Head of caudate nucleus (tissue), 42 donors: ENCODE data around the gene SLC18B1.

Source experiments
- DNase-seq, 42 donors: peaks; one replicate each; pipeline versions ENCODE4 v3.0.0 to v3.0.0-alpha.2; 2020 to 2021; ENCODE audit warnings: mixed read lengths in 7 of 42
- intact Hi-C: fragments of 100-400 bp; cut with DNase I; formaldehyde crosslinking; loops from one replicate; pipeline ENCODE4 v1.15.0; 2022

Gene SLC18B1

DNA sequence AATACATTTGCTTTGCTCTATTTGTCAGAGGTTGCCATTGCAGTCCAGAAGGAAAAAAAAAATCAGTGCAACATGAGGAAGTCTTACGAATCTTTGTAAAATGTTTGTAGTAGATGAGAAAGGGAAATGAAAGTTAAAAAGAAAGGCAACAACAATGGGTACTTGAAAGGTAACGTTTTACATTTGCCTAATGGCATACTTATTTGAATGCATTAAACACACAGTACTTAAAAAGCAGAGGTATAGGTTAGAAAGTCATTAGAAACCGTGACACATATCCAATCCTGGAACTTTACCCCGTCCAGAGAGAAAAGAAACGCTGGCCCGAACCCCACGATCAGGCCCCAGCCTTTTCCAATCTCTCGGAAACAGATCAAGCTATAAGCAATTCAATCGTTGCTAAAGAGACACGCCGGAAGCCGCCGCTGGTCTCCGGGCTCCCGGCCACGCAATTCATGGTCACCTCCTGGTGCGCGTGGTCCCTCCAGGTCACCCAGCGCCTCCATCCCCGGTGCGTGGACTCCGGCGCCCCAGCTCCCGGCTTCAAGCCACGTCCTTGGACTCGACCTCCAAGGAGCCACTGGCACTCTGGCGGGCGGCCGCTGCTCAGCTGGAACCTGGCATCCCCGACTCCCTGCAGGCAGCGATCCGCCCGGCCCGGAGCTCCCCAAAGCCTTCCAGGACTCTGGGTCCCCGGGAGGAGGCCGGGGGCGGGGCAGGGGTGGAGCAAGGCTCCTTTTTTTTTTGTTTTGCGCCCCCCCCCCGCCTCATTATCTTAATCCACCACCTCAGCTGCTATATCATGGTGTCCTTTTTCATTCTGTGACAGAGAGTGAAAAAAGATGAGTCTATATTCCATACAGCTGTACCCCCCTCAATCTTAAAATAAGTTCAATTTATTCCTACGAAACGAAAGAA lies at the start of gene SLC18B1:
TSS of gene SLC18B1 (minus strand) at position 687 of the 918 bp plus-strand sequence. CDS start at position 506, 181 bp downstream.
- intact Hi-C loops: no loop called here
- peak; percentile 35 to 86 (median 74) for DNase-seq

DNA sequence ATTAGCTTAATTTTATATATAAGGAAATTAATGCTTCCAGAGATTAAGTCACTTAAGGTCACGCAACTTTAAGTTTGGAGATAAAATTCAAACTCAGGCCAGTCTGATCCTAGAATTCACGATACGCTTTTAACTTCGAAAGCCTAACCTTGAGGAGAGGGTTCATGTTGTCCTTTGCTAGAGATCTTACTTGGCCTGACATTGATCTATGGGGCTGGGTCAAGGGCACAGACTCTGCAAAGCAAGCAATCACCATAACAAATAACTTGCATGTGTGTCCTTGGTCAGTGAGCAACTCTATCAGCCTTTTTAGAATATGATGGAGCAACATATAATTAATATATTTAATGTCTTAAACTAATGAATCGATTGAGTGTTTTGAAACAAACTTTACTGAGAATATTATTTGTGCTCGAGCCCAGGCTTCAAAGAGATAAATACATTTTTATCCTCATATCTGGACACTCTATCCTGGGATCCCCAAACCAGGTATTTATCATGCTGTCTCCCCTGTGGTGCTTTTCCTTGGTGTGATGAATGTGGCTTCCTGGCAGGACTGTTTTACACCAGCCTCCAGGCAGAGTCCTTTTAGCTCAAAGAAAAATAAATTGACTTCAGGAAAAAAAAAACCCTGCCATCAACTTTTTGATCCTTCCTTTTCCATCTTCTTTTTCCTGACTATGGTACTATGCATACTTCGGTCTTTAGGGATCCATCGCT lies 45.0 kb upstream of the SLC18B1 start:
- no peak for DNase-seq
- intact Hi-C loops: no loop called here

DNA sequence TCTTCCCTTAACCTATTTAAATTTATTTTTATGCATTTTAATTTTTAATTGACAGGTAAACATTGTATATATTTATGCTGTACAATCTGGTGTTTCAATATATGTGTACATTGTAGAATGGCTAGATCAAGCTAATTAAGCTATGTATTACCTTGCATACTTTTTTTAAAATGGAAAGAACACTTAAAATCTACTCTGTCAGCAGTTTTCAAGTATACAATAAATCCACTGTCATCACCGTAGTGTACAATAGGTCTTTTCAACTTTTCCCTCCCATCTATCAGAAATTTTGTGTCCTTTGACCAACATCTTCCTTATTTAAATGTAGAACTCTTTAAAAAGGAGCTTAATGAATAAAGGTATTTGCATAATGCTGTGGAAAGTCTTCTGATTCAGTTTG lies 43.5 kb upstream of the SLC18B1 start:
- intact Hi-C loops: no loop called here
- no peak for DNase-seq

DNA sequence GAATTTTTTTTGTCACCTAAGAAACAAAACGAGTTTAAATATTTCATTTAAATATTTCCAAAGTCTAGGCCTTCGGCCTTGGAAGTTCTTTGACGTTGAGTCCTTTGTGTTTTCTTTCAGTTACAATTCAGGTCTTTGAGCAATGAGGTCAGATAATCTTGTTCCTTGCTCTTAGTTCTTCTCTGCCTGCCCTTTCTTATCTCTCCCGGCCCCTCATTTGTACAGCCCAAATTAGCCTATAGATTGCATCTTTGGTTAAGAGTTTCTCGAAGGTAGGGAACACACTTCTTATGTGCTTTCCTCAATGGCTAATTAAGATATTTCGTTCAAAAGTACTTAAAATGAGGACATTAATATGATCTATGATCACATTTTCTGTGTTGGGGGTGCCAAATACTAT lies 34.5 kb upstream of the SLC18B1 start:
- DNase-seq: no peak
- intact Hi-C loops: loop anchor here (10.0 kb wide), 2 partner anchors 682 to 722 kb away; no protein-coding TSS in a partner anchor

DNA sequence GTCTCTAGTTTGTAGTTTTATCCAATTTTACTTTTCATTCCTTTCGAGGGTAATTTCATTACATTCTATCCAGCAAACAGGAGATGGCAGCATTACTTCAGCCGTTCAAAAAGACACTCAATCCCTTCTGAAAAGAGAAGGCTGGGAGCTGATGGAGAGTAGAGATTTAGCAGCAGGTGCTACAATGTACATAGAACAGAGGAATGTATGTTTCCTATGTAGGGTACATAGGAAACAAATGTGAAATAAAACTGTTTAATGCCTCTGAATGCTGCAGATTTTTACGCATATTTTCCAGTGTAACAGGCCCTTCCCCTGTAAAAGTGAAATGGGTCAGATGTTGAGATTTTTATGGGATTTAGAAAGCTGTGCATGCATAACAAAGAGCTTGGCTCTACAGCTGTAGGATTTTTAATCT lies 31.9 kb upstream of the SLC18B1 start:
- intact Hi-C loops: loop anchor here (10.0 kb wide), 2 partner anchors 684 to 724 kb away; no protein-coding TSS in a partner anchor
- DNase-seq: peak in 17 of 42 donors; percentile 17 to 75 (median 48)

DNA sequence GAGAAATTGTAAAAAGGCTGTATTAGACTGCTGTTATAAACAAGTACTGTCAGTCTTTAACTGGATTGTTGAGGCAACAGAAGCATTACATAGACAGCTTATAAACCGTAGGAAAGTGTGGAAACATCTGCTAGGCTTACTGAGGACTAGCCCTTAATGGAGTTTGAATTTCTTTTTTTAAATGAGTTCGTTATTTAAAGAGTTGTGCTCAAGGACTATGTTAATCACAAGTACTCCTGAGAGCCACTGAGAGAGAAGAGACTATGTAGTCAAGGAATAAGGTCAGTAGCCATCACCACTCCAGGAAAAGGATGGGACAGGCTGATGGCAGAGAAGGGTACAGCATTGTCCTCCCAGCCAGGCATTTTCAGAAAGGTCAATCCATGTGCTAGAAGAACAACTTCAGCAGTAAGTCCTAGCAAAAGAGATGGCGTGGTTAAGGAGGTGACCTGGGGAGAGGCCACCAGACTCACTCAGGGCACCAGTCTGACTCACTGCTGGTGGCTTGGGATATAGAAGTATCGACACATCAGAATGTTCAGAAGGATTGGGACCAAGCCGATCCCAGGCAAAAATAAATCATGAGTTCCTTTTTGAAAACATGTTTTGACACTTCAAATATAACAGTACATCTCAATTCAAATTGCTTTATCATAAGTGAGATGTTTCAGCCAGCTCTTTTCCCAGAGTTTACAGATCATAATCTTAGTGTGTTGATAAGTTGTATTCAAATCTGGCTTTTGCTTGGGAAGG lies 22.4 kb upstream of the SLC18B1 start:
- no peak for DNase-seq
- intact Hi-C loops: no loop called here

DNA sequence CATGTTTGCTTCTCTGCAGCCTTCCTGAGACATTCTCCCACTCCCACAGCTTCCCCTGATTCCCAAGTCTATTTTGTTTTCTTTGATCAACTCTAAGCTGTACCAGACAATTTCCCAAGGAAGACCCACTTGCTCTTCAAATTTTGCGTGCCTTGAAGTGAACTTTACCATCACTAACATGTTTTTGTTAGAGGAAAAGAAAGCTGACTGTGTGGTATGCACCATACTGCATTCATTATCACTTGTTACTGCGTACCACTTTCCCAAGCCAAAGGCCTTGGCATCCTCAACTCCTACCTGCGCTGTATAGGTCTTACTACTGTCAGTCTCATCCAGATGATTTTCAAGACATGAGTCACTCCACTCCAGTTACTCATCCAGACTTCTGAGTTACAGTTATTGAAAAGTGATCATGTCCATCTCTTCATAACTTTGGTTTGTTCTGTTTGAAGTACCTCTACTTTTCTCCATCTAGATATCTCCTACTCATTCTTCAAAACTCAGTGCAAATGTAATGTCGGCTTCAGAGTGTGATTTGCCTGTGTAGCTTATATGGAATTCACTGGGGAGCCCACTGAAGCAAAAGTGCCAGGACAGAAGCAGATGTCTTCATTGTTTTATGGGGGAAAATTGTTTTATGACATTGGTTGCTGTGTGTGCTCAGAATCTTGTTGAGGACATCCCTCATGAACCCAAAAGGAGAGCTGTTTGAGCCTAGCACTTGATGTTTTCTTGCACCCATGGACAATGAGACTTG lies 21.1 kb upstream of the SLC18B1 start:
- DNase-seq: no peak
- intact Hi-C loops: loop anchor here (10.0 kb wide), 1 partner anchor 295 kb away; no protein-coding TSS in a partner anchor

DNA sequence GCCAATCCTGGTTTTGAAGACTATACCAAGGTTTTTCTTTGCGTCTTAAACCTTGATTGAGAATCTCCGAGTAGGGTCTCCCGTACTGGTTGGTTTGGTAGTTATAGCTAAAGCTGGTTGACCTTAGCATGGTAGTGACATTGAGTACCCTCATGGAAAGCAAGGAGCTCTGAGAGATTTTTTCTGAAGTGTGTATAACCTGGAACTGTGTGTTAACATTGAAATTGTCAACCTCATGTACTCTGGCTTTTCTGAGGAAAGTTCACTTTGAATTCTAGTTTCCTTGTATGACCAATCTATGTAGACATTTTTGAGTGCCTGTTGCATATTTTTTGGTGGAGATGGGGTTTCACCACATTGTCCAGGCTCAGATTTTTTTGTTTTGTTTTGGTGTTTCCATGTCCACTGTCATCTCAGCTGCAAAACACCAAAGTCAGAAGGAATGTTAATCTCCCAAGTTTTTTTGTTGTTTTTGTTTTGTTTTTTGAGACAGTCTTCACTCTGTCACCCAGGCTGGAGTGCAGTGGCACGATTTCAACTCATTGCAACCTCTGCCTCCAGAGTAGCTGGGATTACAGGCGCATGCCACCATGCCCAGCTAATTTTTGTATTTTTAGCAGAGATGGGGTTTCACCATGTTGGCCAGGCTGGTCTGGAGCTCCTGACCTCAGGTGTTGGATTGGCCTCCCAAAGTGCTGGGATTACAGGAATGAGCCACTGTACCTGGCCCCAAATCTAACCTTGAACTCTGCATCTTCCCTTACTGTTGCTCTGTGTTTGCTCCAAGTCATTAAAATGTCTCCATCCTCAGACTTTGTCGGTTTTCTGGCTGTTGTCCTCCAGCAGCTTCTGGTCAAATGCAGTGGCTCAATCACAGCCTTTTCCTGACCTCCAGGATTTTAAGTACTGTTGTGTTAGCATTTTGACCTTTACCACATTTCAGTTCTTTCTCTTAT lies 20.2 kb upstream of the SLC18B1 start:
- intact Hi-C loops: loop anchor here (10.0 kb wide), 1 partner anchor 294 kb away; no protein-coding TSS in a partner anchor
- DNase-seq: no peak

DNA sequence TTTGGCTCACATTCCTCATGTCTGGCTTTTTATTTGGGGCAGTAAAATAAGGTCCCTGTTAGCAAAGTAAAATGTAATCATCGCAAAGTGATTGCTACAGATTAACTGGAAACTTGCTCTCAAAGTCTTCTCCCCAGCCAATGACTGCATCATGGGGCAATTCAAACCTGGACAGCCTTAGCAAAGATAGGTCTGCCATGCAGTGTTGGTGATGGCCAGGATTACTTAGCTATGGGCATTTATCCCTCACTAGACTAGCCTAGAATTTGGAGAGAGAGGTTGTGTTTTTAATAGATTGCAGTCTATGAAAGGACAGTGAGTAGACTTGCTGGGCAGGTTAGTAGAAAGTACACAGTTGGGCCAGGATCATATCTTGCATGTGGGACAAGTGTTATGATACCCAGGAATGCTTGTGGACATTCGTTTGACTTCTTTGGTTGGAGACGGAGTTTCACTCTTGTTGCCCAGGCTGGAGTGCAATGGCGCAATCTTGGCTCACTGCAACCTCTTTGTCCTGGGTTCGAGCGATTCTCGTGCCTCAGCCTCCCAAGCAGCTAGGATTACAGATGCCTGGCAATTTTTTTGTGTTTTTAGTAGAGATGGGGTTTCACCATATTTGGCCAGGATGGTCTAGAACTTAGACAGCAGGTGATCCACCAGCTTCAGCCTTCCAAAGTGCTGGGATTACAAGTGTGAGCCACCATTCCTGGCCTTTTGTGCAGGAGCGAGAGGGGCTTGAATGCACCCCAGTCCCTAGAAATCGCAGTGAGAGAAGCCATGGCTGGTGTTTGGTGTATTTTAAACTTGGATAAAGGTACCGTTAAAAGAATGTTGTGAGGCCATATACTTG lies 19.3 kb upstream of the SLC18B1 start:
- DNase-seq: no peak
- intact Hi-C loops: loop anchor here (10.0 kb wide), 1 partner anchor 293 kb away; no protein-coding TSS in a partner anchor

DNA sequence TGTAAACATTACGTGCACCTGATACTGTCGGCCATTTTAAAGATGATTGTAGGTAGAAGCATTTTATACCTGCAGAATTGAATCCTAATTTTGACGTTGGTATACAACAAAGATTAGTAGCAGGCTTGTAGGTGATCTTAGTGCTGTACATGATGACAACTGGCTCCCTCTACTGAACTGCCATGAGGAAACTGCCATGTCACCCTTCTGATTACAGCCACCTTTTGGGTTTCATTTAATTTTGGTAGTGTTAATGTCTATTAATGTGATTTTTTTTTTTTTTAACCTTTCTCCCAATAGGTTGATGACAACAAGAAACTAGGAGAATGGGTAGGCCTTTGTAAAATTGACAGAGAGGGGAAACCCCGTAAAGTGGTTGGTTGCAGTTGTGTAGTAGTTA lies 18.2 kb upstream of the SLC18B1 start:
- intact Hi-C loops: loop anchor here (10.0 kb wide), 1 partner anchor 292 kb away; no protein-coding TSS in a partner anchor
- DNase-seq: no peak

DNA sequence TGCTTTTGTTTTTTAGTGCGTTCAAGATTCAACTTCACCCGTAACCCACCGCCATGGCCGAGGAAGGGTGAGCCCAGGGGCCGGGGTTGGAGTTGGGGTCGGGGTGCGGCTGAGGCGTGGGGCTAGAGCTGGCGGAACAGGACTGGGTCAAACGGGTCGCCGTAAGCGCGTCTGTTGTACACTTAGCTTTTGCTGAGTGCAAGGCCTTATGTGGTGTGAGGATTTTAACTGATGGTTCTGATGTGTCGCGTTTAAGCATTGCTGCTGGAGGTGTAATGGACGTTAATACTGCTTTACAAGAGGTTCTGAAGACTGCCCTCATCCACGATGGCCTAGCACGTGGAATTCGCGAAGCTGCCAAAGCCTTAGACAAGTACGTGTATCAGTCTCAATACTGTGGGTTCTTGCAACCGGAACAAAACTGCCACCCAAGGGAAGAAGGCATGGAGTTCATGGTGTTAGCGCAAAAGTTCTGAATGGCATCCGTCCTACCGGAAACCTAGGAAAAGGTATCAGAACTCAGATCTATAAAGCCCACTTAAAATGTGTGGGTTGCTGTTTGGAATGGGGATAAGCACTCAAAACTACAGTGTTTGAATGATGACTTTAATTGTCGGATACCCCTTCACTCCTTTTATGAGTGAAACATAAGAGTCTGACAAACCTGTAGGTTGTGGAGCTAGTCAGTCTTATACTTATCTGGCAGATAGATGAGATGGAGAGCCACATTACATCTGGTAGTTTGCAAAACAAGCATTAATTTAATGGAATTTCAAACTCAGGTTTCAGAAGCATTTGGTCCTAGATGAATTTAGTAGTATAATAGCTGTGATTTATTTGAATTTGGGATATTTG lies 16.5 kb upstream of the SLC18B1 start:
- intact Hi-C loops: loop anchor here (10.0 kb wide), 1 partner anchor 290 kb away; no protein-coding TSS in a partner anchor

DNA sequence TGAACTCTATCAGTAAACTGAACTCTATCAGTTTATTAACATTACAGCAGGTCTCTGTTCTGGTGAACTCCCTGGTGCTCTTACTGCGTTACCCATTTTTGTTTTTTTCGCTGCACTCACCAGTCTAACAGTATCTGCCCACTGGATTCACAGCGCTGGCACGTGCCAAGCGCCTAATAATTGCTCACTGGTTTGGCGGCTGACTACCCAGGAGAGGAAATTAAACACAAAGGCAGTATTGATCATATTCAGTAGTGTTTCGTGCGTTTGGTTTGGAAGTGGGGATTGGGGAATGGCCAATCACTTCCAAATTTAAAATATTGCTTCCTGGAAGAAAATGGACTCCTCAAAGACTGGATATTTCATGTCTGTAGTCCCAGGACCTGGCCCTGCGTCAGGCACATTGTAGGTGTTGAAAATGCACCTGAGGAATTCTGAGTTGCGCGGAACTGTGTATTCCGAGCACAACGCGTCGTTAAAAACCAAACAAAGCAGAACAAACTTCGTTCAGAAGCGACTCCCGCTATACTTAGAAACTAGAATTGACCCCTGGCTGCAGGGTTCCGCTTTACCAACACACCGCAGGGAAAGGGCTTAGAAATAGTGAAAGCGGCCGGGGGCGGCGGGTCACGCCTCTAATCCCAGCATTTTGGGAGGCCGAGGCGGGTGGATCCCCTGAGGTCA lies 14.9 kb upstream of the SLC18B1 start:
- intact Hi-C loops: loop anchor here (10.0 kb wide), 1 partner anchor 289 kb away; no protein-coding TSS in a partner anchor
- DNase-seq: peak in 40 of 42 donors; percentile 15 to 74 (median 48)

More for the DNA sequence above, 16.5 kb upstream of the SLC18B1 start:
- DNase-seq: peak in 5 of 42 donors; percentile 11 to 18 (median 12)

DNA sequence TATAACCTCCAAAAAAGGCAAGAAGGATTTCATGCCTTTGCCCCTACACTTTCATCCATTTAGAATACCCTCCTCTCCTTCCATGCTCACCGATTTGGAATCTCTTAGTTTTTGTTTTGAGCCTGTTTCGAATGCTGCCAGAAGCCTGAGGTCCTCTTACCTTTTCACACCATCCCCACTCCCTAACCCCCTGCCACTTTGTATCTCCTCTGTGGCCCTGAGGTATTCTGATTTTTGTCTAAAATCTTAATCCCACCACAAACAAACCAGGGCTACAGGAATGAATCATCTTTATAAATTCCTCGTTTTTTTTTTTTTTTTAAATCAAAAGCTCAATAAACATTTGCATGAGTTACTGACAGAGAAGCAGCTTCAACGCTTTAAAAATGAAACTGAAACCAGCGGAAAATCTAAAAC lies 14.3 kb upstream of the SLC18B1 start:
- DNase-seq: peak in 4 of 42 donors; percentile 11 to 24 (median 18)
- intact Hi-C loops: loop anchor here (10.0 kb wide), 1 partner anchor 288 kb away; no protein-coding TSS in a partner anchor

DNA sequence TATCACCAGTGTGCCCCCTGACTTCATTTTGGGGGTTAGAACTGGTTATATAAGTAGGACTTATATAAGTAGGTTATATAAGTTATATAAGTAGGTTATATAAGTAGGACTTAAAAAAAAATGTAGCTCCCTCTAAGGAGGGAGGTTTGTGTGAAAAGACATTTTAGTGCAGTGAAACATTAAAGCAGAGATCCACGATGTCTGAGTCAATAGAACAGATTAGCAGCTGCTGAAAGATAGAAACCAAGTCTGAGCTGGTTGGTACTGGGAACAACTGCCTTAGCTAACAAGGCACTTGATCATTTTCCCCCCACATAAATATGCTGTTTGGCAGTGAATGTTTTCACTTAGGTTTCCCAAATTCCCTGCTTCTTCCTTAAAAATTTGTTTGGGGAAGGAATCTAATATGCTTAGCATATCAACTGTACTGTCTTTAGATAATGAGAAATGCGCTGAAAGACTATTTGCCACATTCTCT lies 13.9 kb upstream of the SLC18B1 start:
- intact Hi-C loops: loop anchor here (10.0 kb wide), 1 partner anchor 287 kb away; no protein-coding TSS in a partner anchor
- peak in 1 of 42 donors; percentile 15 for DNase-seq
